GM20431 (cell line): ENCODE measurements around the gene ZC3H12A.

Source experiments
- in situ Hi-C: fragments of 300-500 bp; cut with MseI, MboI; formaldehyde crosslinking; loops from one replicate; pipeline ENCODE4 v1.15.0; 2020; ENCODE audit warnings: low sequenced_read_pairs; ENCODE audit not compliant: unreplicated experiment

The ZC3H12A gene

GRCh38 chr1:37476087-37476452, 1.7 kb downstream of the ZC3H12A start:
- in situ Hi-C loops, result no loop called here

- in situ Hi-C loops, result no loop called here
Observed at GRCh38 chr1:37476460-37477197, 2.2 kb downstream of the ZC3H12A start.

- in situ Hi-C loops, result no loop called here
Observed at GRCh38 chr1:37477198-37477931, 3.0 kb downstream of the ZC3H12A start.

- in situ Hi-C loops, result no loop called here
Observed at GRCh38 chr1:37477946-37478345, 3.6 kb downstream of the ZC3H12A start.

GRCh38 chr1:37478451-37478881, 4.1 kb downstream of the ZC3H12A start:
- in situ Hi-C loops, result no loop called here

GRCh38 chr1:37478890-37479254, 4.5 kb downstream of the ZC3H12A start:
- in situ Hi-C loops, result no loop called here

GRCh38 chr1:37479255-37480124, 5.1 kb downstream of the ZC3H12A start:
- in situ Hi-C loops, result no loop called here

- in situ Hi-C loops, result no loop called here
Observed at GRCh38 chr1:37480125-37480466, 5.7 kb downstream of the ZC3H12A start.

GRCh38 chr1:37480581-37481288, 6.4 kb downstream of the ZC3H12A start:
- in situ Hi-C loops, result no loop called here

- in situ Hi-C loops, result no loop called here
Observed at GRCh38 chr1:37481289-37482003, 7.1 kb downstream of the ZC3H12A start.

- in situ Hi-C loops, result no loop called here
Observed at GRCh38 chr1:37482004-37482785, 7.8 kb downstream of the ZC3H12A start.

GRCh38 chr1:37482796-37483744, 8.7 kb downstream of the ZC3H12A start:
- in situ Hi-C loops, result no loop called here

GRCh38 chr1:37483785-37484184, 9.4 kb downstream of the ZC3H12A start:
- in situ Hi-C loops, result no loop called here

- in situ Hi-C loops, result no loop called here
Observed at GRCh38 chr1:37484325-37485051, 10.1 kb downstream of the ZC3H12A start.

- in situ Hi-C loops, result no loop called here
Observed at GRCh38 chr1:37485902-37486679, 11.7 kb downstream of the ZC3H12A start.
